Fibroblast of skin of left biceps (primary cell): ENCODE measurements around the gene GPRIN3.
"Not testable (repeated sequence)": the region's sequence is repeated elsewhere in the genome, so short reads cannot be mapped to it uniquely, and the experiment has no call there.

ENCODE experiments used
- DNase-seq, 2 experiments: peaks; one replicate each; pipeline ENCODE4 v3.0.0-alpha.2; 2013; ENCODE audit warnings: low read depth in 2 of 2

Gene GPRIN3

DNA sequence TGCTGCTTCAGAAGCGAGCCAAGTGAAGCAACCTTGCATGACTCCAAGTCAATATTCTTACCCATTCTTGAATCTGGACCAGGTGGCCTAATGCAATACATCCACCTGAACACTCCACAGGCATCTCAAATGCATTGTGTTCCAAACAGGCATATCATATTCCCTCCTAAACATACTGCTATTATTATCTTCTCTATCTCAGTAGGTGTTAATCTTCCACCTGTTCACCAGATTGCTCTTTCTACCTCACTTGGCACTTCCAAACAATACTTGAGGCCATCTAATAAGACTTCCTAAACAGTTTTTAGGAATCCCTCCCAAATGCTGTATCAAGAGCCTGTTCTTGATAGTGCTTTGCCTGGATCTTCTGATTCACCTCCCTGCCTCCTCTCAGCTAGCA, 90.7 kb downstream of the GPRIN3 start:
- DNase-seq = no peak

DNA sequence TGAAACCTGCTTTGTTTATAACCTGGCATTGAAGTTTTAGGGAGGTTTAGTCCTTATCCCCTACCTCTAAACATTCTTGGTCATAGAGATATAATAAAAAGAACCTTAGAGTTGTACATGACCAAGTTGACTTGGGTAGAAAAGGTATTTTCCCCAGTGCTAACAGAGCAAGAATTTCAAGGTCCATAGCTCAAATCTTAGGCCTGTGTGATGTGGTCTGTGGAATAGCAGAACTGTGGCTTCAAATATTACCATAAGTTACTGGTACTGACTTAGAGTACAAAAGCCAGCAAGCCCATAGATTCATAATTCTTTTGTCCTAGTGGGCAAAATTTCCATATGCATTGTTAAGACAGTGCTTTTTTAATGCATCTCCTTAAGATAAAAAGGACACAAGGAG, 91.2 kb downstream of the GPRIN3 start:
- DNase-seq = no peak

DNA sequence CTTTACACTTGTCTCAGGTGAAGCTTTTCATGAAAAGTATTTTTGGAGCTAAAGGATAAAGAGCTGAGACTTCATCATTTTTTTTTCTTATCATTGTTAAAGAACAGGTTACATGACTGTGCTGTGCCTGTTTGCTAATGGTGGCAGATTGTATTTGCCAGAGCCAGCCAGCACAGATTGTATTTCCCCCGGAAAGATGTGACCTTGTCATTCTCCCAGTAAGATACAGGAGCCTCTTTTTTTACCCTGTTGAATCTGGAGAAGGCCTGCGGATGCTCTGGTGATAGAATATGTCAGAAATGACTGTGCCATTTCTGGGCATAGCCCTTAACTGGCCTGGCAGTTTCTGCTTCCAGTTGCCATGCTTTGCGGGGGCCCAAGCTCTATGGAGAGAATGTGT, 91.9 kb downstream of the GPRIN3 start:
- no peak for DNase-seq

DNA sequence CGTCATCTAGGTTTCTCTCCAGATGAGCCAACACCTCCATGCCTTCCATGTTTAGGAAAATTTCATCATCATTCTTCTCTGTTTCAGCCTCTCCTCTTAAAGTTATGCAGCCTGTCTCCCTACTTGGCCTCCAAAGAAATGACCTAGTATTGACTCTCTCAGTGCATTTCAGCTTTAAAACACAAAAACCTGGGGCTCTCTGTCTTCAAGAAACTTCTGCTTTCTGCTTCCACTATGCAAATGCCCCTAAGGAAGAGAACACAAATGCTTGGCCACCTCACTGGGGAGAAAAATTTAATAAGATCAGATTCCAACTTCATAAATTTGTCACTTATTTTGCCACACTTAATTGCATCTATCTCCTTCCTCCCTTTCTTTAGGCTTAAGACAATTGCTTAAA, 93.3 kb downstream of the GPRIN3 start:
- no peak for DNase-seq

DNA sequence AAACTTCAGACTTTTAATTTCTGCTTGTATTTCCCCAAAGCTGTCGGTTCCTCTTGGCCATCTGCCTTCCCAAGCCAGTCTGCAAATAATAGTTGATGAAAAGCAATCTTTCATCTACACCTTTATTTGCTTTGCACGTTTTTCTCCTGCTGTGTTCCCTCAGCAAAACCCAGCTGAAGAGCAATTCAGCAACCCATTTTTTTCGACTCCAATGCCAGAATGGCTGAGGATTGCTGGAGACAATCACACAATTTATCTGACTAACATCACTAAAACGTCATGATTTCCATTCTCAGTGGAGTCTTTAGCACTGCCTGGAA, 94.3 kb downstream of the GPRIN3 start:
- DNase-seq = no peak

DNA sequence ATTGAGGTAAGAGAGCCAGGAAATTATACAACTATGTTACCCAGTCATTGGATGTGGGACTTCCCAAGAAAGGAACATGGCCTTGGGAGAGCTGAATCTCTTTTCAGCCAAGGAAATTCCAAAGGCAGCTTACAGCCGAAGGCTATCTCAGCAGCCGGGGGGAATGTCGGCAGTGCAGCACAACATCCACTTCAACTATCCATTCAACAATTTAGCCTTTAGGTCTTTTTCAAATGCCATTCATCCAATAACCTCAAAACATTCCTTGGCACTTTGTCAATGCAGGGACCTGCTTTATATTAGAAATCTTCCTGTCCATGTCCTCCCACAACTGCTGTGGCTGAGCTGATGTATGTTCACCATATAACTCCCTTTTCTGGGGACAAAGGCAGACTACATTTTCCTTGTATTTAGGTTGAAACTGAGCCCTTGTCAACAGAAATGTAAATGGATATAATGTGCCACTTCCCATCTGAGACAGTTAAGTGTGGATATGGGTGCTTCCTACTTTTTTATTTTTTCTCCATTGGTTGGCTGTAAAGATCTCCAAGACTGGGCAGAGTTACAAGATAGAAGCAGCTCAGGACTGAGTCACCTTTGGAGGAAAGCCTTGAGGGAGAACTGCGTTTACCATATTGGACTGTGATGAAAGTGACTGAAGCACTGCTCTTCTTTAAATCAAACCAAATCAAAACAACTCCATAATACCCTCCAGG, 94.8 kb downstream of the GPRIN3 start:
- no peak for DNase-seq

DNA sequence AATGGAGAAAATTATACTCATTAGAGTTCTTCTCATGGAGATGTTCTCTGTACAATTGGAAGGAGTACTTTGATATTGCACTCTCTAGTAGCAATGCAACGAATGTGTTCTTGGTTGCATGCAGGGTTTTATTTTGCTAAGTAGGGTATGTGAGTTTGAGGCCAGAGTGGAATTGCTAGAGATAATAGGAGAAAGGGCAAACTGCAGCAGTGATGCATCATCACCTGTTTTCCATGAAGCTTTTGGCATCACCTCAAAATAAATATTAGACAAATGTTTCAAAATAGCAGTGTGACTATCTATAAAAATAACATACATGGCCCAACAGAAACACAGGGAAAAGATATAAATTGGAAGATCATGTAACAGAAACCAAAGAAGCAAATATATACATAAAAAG, 103.0 kb downstream of the GPRIN3 start:
- DNase-seq = no peak

DNA sequence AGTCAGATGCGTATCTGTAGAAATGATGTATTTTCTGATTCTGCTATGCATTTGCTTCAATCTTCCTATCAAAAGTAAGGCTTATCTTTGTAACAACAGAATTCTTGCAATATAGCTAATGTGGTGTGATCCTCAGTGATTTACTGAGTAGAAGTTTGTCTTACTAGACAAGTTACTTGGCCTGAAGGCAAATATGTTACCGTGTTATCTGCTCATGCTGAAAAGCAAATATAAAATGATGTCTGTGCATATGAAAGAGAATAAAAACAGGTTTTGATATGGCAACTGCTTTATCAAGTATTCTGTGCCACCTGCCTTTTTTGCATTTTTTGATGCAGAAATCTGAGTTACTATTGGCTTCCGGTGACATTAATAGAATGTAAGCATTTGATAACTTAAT, 103.7 kb downstream of the GPRIN3 start:
- no peak for DNase-seq

DNA sequence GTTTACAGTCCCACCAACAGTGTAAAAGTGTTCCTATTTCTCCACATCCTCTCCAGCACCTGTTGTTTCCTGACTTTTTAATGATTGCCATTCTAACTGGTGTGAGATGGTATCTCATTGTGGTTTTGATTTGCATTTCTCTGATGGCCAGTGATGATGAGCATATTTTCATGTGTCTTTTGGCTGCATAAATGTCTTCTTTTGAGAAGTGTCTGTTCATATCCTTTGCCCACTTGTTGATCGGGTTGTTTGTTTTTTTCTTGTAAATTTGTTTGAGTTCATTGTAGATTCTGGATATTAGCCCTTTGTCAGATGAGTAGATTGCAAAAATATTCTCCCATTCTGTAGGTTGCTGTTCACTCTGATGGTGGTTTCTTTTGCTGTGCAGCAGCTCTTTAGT, 108.2 kb downstream of the GPRIN3 start:
- DNase-seq = not testable (repeated sequence)

DNA sequence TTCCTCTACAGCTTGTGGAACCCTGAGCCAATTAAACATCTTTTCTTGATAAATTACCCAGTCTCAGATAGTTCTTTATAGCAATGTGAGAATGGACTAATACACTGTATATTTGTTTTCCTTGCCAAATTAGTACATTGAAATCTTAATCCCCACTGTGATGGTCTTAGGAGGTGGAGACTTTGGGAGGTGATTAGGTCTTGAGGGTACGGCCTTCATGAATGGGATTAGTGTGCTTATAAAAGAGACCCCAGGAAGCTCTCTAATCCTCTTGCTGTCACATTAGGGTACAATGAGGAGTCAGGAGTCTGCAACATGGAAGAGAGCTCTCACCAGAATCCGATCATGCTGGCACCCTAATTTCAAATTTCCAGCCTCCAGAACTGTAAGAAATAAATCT, 109.7 kb downstream of the GPRIN3 start:
- no peak for DNase-seq

DNA sequence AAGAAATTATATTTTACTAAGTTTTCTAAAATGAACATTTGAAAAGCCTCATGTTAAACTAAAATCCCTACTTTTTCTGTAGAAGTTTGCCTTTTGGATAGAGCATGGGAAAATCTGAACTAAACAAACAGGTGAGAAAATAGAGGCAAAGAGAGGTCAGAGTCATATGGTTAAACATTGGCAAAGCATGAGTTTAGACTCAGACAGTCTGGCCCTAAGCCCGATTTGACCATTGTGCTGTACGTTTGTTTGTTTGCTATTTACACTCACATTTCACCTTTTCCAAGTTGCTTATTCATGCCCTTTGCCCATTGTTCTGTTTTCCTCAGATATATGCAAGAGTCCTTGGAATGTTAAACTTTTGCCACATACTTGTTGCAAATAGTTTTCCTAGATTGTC, 110.9 kb downstream of the GPRIN3 start:
- DNase-seq = no peak

DNA sequence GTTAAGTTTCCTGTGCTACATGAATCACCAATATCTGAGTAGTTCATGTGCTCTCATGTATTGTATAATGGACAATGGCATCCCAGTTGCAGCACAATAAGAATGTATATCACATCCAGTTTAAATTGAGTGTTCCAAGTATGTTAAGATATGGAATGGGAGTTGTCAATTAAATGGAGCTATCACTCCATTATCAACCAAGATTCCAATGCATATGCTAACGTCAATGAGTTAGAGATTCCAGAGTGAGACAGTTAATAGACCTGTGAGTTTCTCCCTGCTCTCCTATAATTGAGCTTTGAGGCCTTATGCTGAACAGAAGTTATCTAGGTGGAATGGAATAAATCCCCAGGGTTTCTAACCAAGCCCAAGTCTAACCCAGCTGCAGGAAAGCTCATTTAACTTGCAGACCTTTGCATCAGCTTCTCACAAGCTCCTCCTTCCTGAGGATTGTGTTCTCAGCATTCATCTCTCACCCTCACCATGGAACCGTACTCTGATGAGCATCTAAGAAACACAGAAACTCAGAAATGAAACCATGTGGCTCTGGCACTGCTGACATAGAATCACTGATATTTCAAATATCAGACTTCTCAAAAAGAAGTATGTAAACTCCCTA, 111.4 kb downstream of the GPRIN3 start:
- DNase-seq = no peak

DNA sequence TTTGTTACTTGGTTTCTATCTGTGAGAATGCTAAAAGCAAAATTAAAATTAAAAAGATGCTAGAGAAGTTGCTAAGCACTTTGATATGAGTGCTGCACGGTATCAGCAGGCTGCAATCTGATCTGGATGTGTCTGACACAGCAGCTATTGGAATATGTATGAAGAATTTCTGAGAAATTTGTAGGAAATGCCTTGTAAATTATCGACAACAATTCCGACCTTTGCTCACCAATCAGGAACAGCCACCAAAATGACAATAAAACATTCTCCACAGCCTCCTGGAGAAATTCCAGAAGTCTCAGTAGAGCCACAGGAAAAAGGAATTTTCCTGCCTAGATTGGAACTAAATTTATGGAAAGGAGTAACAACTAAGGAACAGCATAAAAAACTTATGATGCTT, 113.8 kb downstream of the GPRIN3 start:
- no peak for DNase-seq
